Fibroblast of villous mesenchyme (primary cell): ENCODE measurements around the gene PSMC5. TPM values are rescaled to one million over a fixed set of nuclear protein-coding genes. Genes with fewer than 3 reads are reported as not detected.
"Not testable (repeated sequence)": the region's sequence is repeated elsewhere in the genome, so short reads cannot be mapped to it uniquely, and the experiment has no call there.

Experiments used
- DNase-seq: peaks from one replicate; pipeline ENCODE4 v3.0.0-alpha.2; 2010; ENCODE audit warnings: low read depth
- H3K4me3 ChIP-seq: 2 replicates; pipeline ENCODE4 v1.5.1; 2011; ENCODE audit warnings: low read depth, mild to moderate bottlenecking, low read length
- CTCF ChIP-seq: IDR thresholded peaks from 2 replicates; pipeline ENCODE4 v1.5.1; 2012; ENCODE audit warnings: low read depth, mild to moderate bottlenecking, low read length; ENCODE audit not compliant: insufficient read depth
- total RNA-seq: library from RNA; depleted of rRNA; stranded (reverse); fragments of >200 nt; gene quantifications from 2 replicates; pipeline ENCODE4 v1.2.3, GENCODE V29; 2012

Gene PSMC5
- total RNA-seq, 1 donor, result 42.7 TPM

- peak; percentile 34 for TF ChIP-seq CTCF
- not testable (repeated sequence) for H3K4me3 ChIP-seq, DNase-seq
Measured at GRCh38 chr17:63869491-63870291, 42.5 kb downstream of the PSMC5 start.

- DNase-seq, result not testable (repeated sequence)
Measured at GRCh38 chr17:63870292-63870665, 43.0 kb downstream of the PSMC5 start.

GRCh38 chr17:63871646-63872365 is 44.6 kb downstream of the PSMC5 start:
- not testable (repeated sequence) for DNase-seq

More at GRCh38 chr17:63870292-63870665, 43.0 kb downstream of the PSMC5 start:
- not testable (repeated sequence) for H3K4me3 ChIP-seq

GRCh38 chr17:63873577-63873976 is 46.3 kb downstream of the PSMC5 start, which contains the start of gene CSH2:
CSH2 (minus strand) TSS chr17:63873677; CDS start chr17:63873614, 63 bp downstream.
- not testable (repeated sequence) for H3K4me3 ChIP-seq, DNase-seq

More at GRCh38 chr17:63871646-63872365, 44.6 kb downstream of the PSMC5 start:
- H3K4me3 ChIP-seq, result not testable (repeated sequence)

GRCh38 chr17:63874061-63874626 is 46.9 kb downstream of the PSMC5 start:
- H3K4me3 ChIP-seq, DNase-seq: not testable (repeated sequence)

GRCh38 chr17:63874693-63875092 is 47.5 kb downstream of the PSMC5 start:
- DNase-seq, H3K4me3 ChIP-seq: not testable (repeated sequence)

- DNase-seq, H3K4me3 ChIP-seq: not testable (repeated sequence)
Measured at GRCh38 chr17:63878413-63878812, 51.2 kb downstream of the PSMC5 start.

- no peak for TF ChIP-seq CTCF
- no peak overlapping the region for H3K4me3 ChIP-seq
- no peak for DNase-seq
Measured at GRCh38 chr17:63880706-63881105, 53.5 kb downstream of the PSMC5 start.

- DNase-seq, H3K4me3 ChIP-seq: not testable (repeated sequence)
- TF ChIP-seq CTCF, result peak; percentile 15
Measured at GRCh38 chr17:63881337-63881736, 54.1 kb downstream of the PSMC5 start.

Other genes with a start within 250 kb of the PSMC5 start
- 24.6 and 35.8 TPM in 2 replicates for gene TACO1, start 226.5 kb upstream of the PSMC5 start, total RNA-seq
- gene MAP3K3, start 205.0 kb upstream of the PSMC5 start, total RNA-seq, result 29.6 and 34.1 TPM in 2 replicates
- gene LIMD2, start 127.3 kb upstream of the PSMC5 start, total RNA-seq, result 4.5 and 5.2 TPM in 2 replicates
- 23.2 and 25.0 TPM in 2 replicates for gene STRADA, start 85.6 kb upstream of the PSMC5 start, total RNA-seq
- gene CCDC47, start 53.8 kb upstream of the PSMC5 start, total RNA-seq, result 62.8 and 76.4 TPM in 2 replicates
- gene DDX42, start 53.3 kb upstream of the PSMC5 start, total RNA-seq, result 85.0 and 85.9 TPM in 2 replicates
- 50.6 and 72.5 TPM in 2 replicates for gene FTSJ3, start 232 bp downstream of the PSMC5 start, total RNA-seq
- 61.8 and 66.9 TPM in 2 replicates for gene SMARCD2, start 15.3 kb downstream of the PSMC5 start, total RNA-seq
- not detected in 2 replicates for gene CSH2, start 46.2 kb downstream of the PSMC5 start, total RNA-seq
- not detected in 2 replicates for gene GH2, start 54.5 kb downstream of the PSMC5 start, total RNA-seq
- gene CSH1, start 69.1 kb downstream of the PSMC5 start, total RNA-seq, result not detected in 2 replicates
- gene CSHL1, start 83.8 kb downstream of the PSMC5 start, total RNA-seq, result not detected in 2 replicates
- not detected in 2 replicates for gene GH1, start 91.4 kb downstream of the PSMC5 start, total RNA-seq
- gene CD79B, start 104.9 kb downstream of the PSMC5 start, total RNA-seq, result not detected in 2 replicates
- under 0.01 TPM in 1 of 2 replicates, not detected in the other for gene SCN4A, start 145.5 kb downstream of the PSMC5 start, total RNA-seq
- gene PRR29, start 170.9 kb downstream of the PSMC5 start, total RNA-seq, result under 0.01 TPM in 2 replicates
- gene ICAM2, start 193.2 kb downstream of the PSMC5 start, total RNA-seq, result 1.3 and 1.7 TPM in 2 replicates